ENCODE measurements around the gene ACAP3.
"Not testable (repeated sequence)": the region's sequence is repeated elsewhere in the genome, so short reads cannot be mapped to it uniquely, and the experiment has no call there.

Gene ACAP3

GRCh38 chr1:1318777-1319645 is 11.3 kb upstream of the ACAP3 start:
- Mint-ChIP-seq H3K27me3 (no peaks in the 10 kb centered on the region), H3K9me3 (no peaks in the 10 kb centered on the region), H3K27ac (no peak overlapping the region), H3K36me3 (ENCODE audit: low read depth) (peaks cover 80% of the 10 kb centered on the region), H3K4me3 (no peak overlapping the region), H3K4me1 (ENCODE audit: low read depth) (peaks cover 35% of the 10 kb centered on the region)
- intact Hi-C loops (cut with micrococcal nuclease) = no loop called here

- no peaks in the 10 kb centered on the region for H3K27me3 Mint-ChIP-seq
- no peaks in the 10 kb centered on the region for H3K9me3 Mint-ChIP-seq
- H3K36me3 Mint-ChIP-seq (ENCODE audit: low read depth) = peaks cover 88% of the 10 kb centered on the region
- intact Hi-C loops (cut with micrococcal nuclease) = no loop called here
- no peak overlapping the region for H3K27ac Mint-ChIP-seq
- H3K4me3 Mint-ChIP-seq = no peak overlapping the region
- H3K4me1 Mint-ChIP-seq (ENCODE audit: low read depth) = peaks cover 29% of the 10 kb centered on the region
Measured at GRCh38 chr1:1318131-1318652, 10.5 kb upstream of the ACAP3 start.

GRCh38 chr1:1317420-1317819 is 9.7 kb upstream of the ACAP3 start:
- intact Hi-C loops (cut with micrococcal nuclease) = no loop called here
- H3K4me1 Mint-ChIP-seq (ENCODE audit: low read depth) = peaks cover 21% of the 10 kb centered on the region
- no peaks in the 10 kb centered on the region for H3K27me3 Mint-ChIP-seq
- H3K9me3 Mint-ChIP-seq = no peaks in the 10 kb centered on the region
- H3K27ac Mint-ChIP-seq = peak overlapping the region; percentile 50
- peaks cover 90% of the 10 kb centered on the region for H3K36me3 Mint-ChIP-seq (ENCODE audit: low read depth)
- no peak overlapping the region for H3K4me3 Mint-ChIP-seq

GRCh38 chr1:1316199-1316598 is 8.5 kb upstream of the ACAP3 start:
- Mint-ChIP-seq H3K36me3 (ENCODE audit: low read depth) (peaks cover 96% of the 10 kb centered on the region), H3K4me1 (ENCODE audit: low read depth) (peaks cover 11% of the 10 kb centered on the region), H3K27ac (peak overlapping the region; percentile 31)
- H3K4me3 Mint-ChIP-seq; H3K9me3 Mint-ChIP-seq; H3K27me3 Mint-ChIP-seq; intact Hi-C loops (cut with micrococcal nuclease): not testable (repeated sequence)

- intact Hi-C loops (cut with micrococcal nuclease) = no loop called here
- Mint-ChIP-seq H3K27me3 (no peaks in the 10 kb centered on the region), H3K36me3 (ENCODE audit: low read depth) (peaks cover 97% of the 10 kb centered on the region), H3K27ac (no peak overlapping the region), H3K4me1 (ENCODE audit: low read depth) (peaks cover 5% of the 10 kb centered on the region), H3K9me3 (no peaks in the 10 kb centered on the region), H3K4me3 (no peak overlapping the region)
Measured at GRCh38 chr1:1315435-1315954, 7.8 kb upstream of the ACAP3 start.

- Mint-ChIP-seq H3K4me3 (no peak overlapping the region), H3K4me1 (ENCODE audit: low read depth) (peaks cover 7% of the 10 kb centered on the region), H3K27me3 (no peaks in the 10 kb centered on the region), H3K36me3 (ENCODE audit: low read depth) (peaks cover 97% of the 10 kb centered on the region), H3K9me3 (no peaks in the 10 kb centered on the region), H3K27ac (no peak overlapping the region)
- intact Hi-C loops (cut with micrococcal nuclease) = no loop called here
Measured at GRCh38 chr1:1314678-1315335, 7.1 kb upstream of the ACAP3 start.

- Mint-ChIP-seq H3K27me3 (no peaks in the 10 kb centered on the region), H3K36me3 (ENCODE audit: low read depth) (peaks cover 97% of the 10 kb centered on the region), H3K4me1 (ENCODE audit: low read depth) (peaks cover 13% of the 10 kb centered on the region), H3K4me3 (no peak overlapping the region), H3K9me3 (no peaks in the 10 kb centered on the region), H3K27ac (no peak overlapping the region)
- intact Hi-C loops (cut with micrococcal nuclease) = no loop called here
Measured at GRCh38 chr1:1314237-1314586, 6.5 kb upstream of the ACAP3 start.

GRCh38 chr1:1313500-1314236 is 5.9 kb upstream of the ACAP3 start:
- Mint-ChIP-seq H3K27ac (no peak overlapping the region), H3K27me3 (no peaks in the 10 kb centered on the region), H3K9me3 (no peaks in the 10 kb centered on the region), H3K4me1 (ENCODE audit: low read depth) (peaks cover 13% of the 10 kb centered on the region), H3K4me3 (no peak overlapping the region), H3K36me3 (ENCODE audit: low read depth) (peaks cover 93% of the 10 kb centered on the region)
- intact Hi-C loops (cut with micrococcal nuclease) = no loop called here

- peaks cover 13% of the 10 kb centered on the region for H3K4me1 Mint-ChIP-seq (ENCODE audit: low read depth)
- no peaks in the 10 kb centered on the region for H3K9me3 Mint-ChIP-seq
- no peak overlapping the region for H3K4me3 Mint-ChIP-seq
- H3K36me3 Mint-ChIP-seq (ENCODE audit: low read depth) = peaks cover 83% of the 10 kb centered on the region
- no peaks in the 10 kb centered on the region for H3K27me3 Mint-ChIP-seq
- H3K27ac Mint-ChIP-seq = no peak overlapping the region
- intact Hi-C loops (cut with micrococcal nuclease) = no loop called here
Measured at GRCh38 chr1:1312450-1313314, 5.0 kb upstream of the ACAP3 start.

- intact Hi-C loops (cut with micrococcal nuclease) = no loop called here
- no peaks in the 10 kb centered on the region for H3K27me3 Mint-ChIP-seq
- no peaks in the 10 kb centered on the region for H3K9me3 Mint-ChIP-seq
- peaks cover 23% of the 10 kb centered on the region for H3K4me1 Mint-ChIP-seq (ENCODE audit: low read depth)
- H3K4me3 Mint-ChIP-seq = no peak overlapping the region
- peaks cover 74% of the 10 kb centered on the region for H3K36me3 Mint-ChIP-seq (ENCODE audit: low read depth)
- H3K27ac Mint-ChIP-seq = no peak overlapping the region
Measured at GRCh38 chr1:1311107-1312104, 3.7 kb upstream of the ACAP3 start.

- Mint-ChIP-seq H3K27me3 (no peaks in the 10 kb centered on the region), H3K27ac (no peak overlapping the region), H3K36me3 (ENCODE audit: low read depth) (peaks cover 65% of the 10 kb centered on the region), H3K9me3 (no peaks in the 10 kb centered on the region), H3K4me3 (no peak overlapping the region), H3K4me1 (ENCODE audit: low read depth) (peaks cover 32% of the 10 kb centered on the region)
- intact Hi-C loops (cut with micrococcal nuclease) = no loop called here
Measured at GRCh38 chr1:1310476-1311053, 2.8 kb upstream of the ACAP3 start.

GRCh38 chr1:1310109-1310385 is 2.3 kb upstream of the ACAP3 start:
- H3K27me3 Mint-ChIP-seq = no peaks in the 10 kb centered on the region
- no peaks in the 10 kb centered on the region for H3K9me3 Mint-ChIP-seq
- H3K36me3 Mint-ChIP-seq (ENCODE audit: low read depth) = peaks cover 60% of the 10 kb centered on the region
- no peak overlapping the region for H3K27ac Mint-ChIP-seq
- H3K4me3 Mint-ChIP-seq = peak overlapping the region; percentile 81
- peaks cover 36% of the 10 kb centered on the region for H3K4me1 Mint-ChIP-seq (ENCODE audit: low read depth)
- intact Hi-C loops (cut with micrococcal nuclease) = no loop called here
